NCI-H345 treated with DMSO at 0.1 percent for 48 hours (cell line): ENCODE data around the gene SLITRK1.

Experiments used
- DNase-seq: peaks from one replicate; lab custom pipeline; 2025; ENCODE audit not compliant: unreplicated experiment; lab: John Stamatoyannopoulos, UW

SLITRK1 gene

GRCh38 chr13:83865161-83866137, 16.8 kb downstream of the SLITRK1 start:
- DNase-seq: no peak

DNA sequence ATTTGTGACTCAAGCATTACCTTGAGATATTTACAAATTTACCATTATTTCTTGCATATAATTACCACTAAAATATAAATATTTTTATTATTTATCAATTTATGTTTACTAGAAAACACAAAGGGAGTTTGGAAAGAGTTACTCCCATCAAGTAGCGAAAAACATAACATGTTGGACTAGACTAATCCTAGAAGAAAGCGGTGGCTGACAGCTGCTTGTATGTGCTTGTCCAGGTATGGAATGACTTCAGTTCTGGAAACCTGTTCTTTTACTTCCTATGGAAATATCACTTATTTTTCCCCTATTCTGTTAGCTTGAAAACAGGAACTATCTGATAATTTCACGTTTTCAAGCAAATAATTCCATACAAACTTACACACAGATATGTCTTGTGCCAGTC, 28.5 kb downstream of the SLITRK1 start:
- no peak for DNase-seq

DNA sequence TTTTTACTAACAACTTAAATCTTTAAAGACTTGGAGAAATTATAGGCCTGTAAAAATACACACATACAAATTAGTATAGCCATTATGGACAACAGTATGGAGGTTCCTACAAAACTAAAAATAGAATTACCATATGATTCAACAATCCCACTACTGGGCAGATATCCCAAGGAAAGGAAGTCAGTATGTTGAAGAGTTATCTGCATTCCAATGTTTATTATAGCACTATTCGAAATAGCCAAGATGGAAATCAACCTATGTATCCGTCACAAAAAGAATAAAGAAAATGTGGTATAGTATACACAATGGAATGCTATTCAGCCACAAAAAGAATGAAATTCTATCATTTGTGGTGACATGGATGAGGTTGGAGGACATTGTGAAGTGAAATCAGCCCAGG, 37.2 kb downstream of the SLITRK1 start:
- no peak for DNase-seq

GRCh38 chr13:83839146-83839545, 43.1 kb downstream of the SLITRK1 start:
- no peak for DNase-seq

- no peak for DNase-seq
These were observed 50.5 kb downstream of the SLITRK1 start for GRCh38 chr13:83831796-83832195.

- DNase-seq: no peak
These were observed 52.5 kb downstream of the SLITRK1 start for GRCh38 chr13:83829810-83830209.

- no peak for DNase-seq
These were observed 54.9 kb downstream of the SLITRK1 start for GRCh38 chr13:83827338-83827737.
